ENCODE measurements around the gene IL19.
A peak's percentile ranks its signal among the peaks of the same experiment; 100 is the strongest.

IL19 gene

DNA sequence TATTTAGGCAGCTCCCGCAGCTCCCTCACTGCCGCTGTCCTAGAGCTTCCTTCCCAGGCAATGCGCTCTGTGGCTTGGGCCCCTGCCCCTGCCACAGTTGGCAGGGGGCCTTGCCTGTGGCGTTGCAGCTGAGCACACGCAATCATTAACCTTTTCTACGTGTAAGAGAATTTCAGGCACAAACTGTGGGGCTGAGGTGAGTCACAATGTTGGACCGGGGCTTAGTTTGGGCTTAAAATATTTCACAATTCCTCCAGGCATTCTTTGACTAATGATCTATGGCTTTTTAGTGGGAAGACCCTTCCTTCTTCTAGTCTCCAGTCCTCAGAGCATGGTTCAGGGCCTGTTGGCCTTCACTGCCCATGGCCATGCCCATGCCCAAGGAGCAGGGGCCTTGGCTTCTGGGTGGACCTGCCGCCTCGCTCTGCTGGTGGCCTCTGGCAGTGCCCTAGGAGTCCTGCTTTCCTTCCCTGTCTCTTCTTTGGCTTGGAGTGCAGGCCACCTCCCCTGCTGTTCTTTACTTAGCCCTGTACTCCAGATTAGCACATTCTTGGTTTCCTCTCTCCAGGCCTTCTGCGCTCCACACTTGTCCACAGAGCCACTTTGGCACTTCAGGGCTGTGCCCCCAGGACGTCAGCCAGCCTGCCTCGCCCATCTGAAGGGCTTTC, 46.6 kb upstream of the IL19 start:
- H3K79me1 ChIP-seq (ENCODE audit: low read length): no peaks in the 10 kb centered on the region
- no peak overlapping the region for H3K14ac ChIP-seq (ENCODE audit: low read length)
- H3K4me1 ChIP-seq (ENCODE audit: control insufficient read depth in 1 of 2, insufficient read depth in 2 of 2, low read length in 2 of 2): peaks cover 8 to 10% of the 10 kb centered on the region in 2 experiments
- H4K12ac ChIP-seq (ENCODE audit: low read depth, low read length): no peak overlapping the region
- no peak overlapping the region for H3K4ac ChIP-seq (ENCODE audit: low read depth, low read length)
- no peak overlapping the region for H3K4me2 ChIP-seq (ENCODE audit: low read length)
- no peak overlapping the region for H3K27ac ChIP-seq (ENCODE audit: low read depth, low read length)
- no peak overlapping the region for H3K9ac ChIP-seq (ENCODE audit: low read length)
- H2AK5ac ChIP-seq (ENCODE audit: low read length): no peak overlapping the region
- H2BK120ac ChIP-seq (ENCODE audit: insufficient read depth, low read length, poor library complexity): no peak overlapping the region
- H3K27me3 ChIP-seq (ENCODE audit: insufficient read depth, low read length): no peaks in the 10 kb centered on the region
- H4K91ac ChIP-seq (ENCODE audit: low read depth, low read length): no peak overlapping the region
- H4K8ac ChIP-seq (ENCODE audit: low read depth, low read length): no peak overlapping the region
- H3K36me3 ChIP-seq (ENCODE audit: control insufficient read depth in 1 of 2, insufficient read depth in 2 of 2, low read length in 2 of 2): peaks cover under 1 to 4% of the 10 kb centered on the region in 2 experiments
- peak in 1 of 2 donors; percentile 42 for DNase-seq
- H3K23ac ChIP-seq (ENCODE audit: low read length): no peak overlapping the region
- H3K9me3 ChIP-seq (ENCODE audit: insufficient read depth, low read depth, low read length): no peaks in the 10 kb centered on the region
- H3K18ac ChIP-seq (ENCODE audit: low read length): peak overlapping the region; percentile 12
- H2AFZ ChIP-seq (ENCODE audit: insufficient read depth, low read length, poor library complexity): no peak overlapping the region
- no CpG with 5 or more reads among the region's 12 CpGs for WGBS (ENCODE audit: extremely low coverage, insufficient coverage, insufficient read length)
- H3K79me2 ChIP-seq (ENCODE audit: control insufficient read depth, insufficient read depth, low read length, poor library complexity): peaks cover 1% of the 10 kb centered on the region
- no peak overlapping the region for H3K4me3 ChIP-seq (ENCODE audit: low read depth, low read length)
- no peak overlapping the region for H2BK5ac ChIP-seq (ENCODE audit: low read depth, low read length, poor library complexity)
- no peak overlapping the region for H2BK12ac ChIP-seq (ENCODE audit: low read length)

DNA sequence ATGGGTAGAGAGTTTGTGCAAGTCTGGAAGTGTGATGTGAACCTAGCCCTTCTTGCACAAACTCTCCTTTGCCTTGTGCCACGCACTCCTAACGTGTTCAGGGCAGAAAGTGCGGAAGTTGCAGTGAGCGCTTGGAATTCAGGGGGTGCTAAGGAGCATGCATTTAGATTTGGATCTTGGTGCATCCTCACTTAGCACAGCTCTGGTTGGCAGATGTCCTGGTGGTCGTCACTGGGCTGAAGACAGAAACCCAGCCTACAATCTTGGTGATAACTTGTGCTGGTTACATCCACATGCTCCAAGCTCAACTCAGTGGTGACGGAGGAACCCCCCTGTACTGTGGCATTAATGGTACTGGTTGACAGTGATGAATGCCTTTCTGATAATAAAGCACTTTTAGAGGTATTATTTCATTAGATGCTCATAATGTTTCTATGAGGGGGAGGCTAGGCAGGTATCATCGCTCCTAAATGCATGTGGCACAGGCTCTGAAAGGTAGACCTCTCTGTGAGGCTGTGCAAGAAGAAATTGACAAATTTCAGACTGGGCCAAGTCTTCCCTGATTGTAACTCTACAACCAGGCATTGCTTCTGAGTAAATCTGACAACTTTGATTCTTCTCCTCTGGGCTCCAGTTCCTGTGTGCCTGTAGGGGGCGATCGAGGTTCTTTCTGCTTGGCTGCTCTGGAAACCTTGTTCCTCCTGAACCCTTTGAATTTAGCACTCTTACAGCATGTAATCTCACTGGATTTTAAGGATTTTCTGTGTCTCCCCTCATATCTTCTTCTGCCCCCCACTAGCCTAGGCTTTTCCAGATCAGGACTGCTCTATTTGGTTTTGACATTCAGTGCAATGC, 45.2 kb upstream of the IL19 start:
- no CpG with 5 or more reads among the region's 9 CpGs for WGBS (ENCODE audit: extremely low coverage, insufficient coverage, insufficient read length)
- Histone ChIP-seq H3K23ac (ENCODE audit: low read length) (no peak overlapping the region), H3K36me3 (ENCODE audit: control insufficient read depth in 1 of 2, insufficient read depth in 2 of 2, low read length in 2 of 2) (peaks cover 13 to 18% of the 10 kb centered on the region in 2 experiments)

DNA sequence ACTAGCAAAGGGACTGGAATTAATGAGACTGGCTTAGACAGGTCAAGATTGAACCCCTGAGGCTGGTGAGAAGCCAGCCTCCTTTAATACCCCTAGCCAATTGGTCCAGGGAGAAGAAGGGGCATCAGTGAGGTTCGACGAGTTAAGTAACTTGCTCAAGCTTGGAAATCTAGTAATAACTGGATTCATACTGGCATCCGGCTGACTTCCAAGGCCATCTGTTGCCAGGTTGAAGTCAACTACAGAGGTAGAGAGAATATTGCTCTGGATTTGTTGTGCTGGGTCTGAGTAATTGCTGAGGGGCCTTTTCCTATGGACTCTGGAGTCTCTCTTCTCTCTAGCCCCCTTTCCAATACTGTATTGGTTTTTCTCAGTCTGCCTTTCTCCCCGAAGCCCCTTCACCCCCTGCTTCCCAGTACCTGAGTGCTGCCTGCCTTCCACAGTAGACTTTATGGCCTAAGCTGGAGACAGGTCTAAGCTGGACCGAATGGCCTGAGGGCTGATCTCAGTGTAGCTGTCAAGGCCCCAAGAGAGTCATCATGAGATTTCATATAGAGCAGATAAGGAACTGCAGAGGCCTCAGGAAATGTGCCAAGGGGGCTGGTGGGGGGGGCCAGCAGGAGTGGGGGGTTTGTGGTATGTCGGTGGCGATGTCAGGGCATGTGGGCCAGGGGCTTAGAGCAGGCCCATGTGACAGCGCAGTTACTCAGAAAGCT, 42.4 kb upstream of the IL19 start:
- Histone ChIP-seq H3K4ac (ENCODE audit: low read depth, low read length) (no peak overlapping the region), H4K91ac (ENCODE audit: low read depth, low read length) (no peak overlapping the region), H3K4me2 (ENCODE audit: low read length) (no peak overlapping the region), H3K27ac (ENCODE audit: low read depth, low read length) (no peak overlapping the region), H3K18ac (ENCODE audit: low read length) (no peak overlapping the region), H2AK5ac (ENCODE audit: low read length) (no peak overlapping the region), H4K8ac (ENCODE audit: low read depth, low read length) (no peak overlapping the region), H3K14ac (ENCODE audit: low read length) (no peak overlapping the region), H3K36me3 (ENCODE audit: control insufficient read depth in 1 of 2, insufficient read depth in 2 of 2, low read length in 2 of 2) (peaks cover 41 to 46% of the 10 kb centered on the region in 2 experiments), H4K12ac (ENCODE audit: low read depth, low read length) (no peak overlapping the region), H3K79me1 (ENCODE audit: low read length) (no peaks in the 10 kb centered on the region), H2AFZ (ENCODE audit: insufficient read depth, low read length, poor library complexity) (no peak overlapping the region), H3K27me3 (ENCODE audit: insufficient read depth, low read length) (no peaks in the 10 kb centered on the region), H3K4me3 (ENCODE audit: low read depth, low read length) (no peak overlapping the region), H3K23ac (ENCODE audit: low read length) (no peak overlapping the region), H3K4me1 (ENCODE audit: control insufficient read depth in 1 of 2, insufficient read depth in 2 of 2, low read length in 2 of 2) (peaks cover 5 to 8% of the 10 kb centered on the region in 2 experiments), H2BK5ac (ENCODE audit: low read depth, low read length, poor library complexity) (no peak overlapping the region), H3K9ac (ENCODE audit: low read length) (no peak overlapping the region), H2BK12ac (ENCODE audit: low read length) (no peak overlapping the region), H2BK120ac (ENCODE audit: insufficient read depth, low read length, poor library complexity) (no peak overlapping the region), H3K9me3 (ENCODE audit: insufficient read depth, low read depth, low read length) (no peaks in the 10 kb centered on the region), H3K79me2 (ENCODE audit: control insufficient read depth, insufficient read depth, low read length, poor library complexity) (no peaks in the 10 kb centered on the region)
- DNase-seq: no peak
- WGBS (ENCODE audit: extremely low coverage, insufficient coverage, insufficient read length): no CpG with 5 or more reads among the region's 8 CpGs

More for the DNA sequence above, 45.2 kb upstream of the IL19 start:
- Histone ChIP-seq H3K27ac (ENCODE audit: low read depth, low read length) (no peak overlapping the region), H3K18ac (ENCODE audit: low read length) (no peak overlapping the region), H3K4me2 (ENCODE audit: low read length) (no peak overlapping the region), H4K91ac (ENCODE audit: low read depth, low read length) (no peak overlapping the region), H2BK12ac (ENCODE audit: low read length) (no peak overlapping the region), H4K12ac (ENCODE audit: low read depth, low read length) (no peak overlapping the region), H3K79me1 (ENCODE audit: low read length) (no peaks in the 10 kb centered on the region), H3K4ac (ENCODE audit: low read depth, low read length) (no peak overlapping the region), H2BK5ac (ENCODE audit: low read depth, low read length, poor library complexity) (no peak overlapping the region), H3K9me3 (ENCODE audit: insufficient read depth, low read depth, low read length) (no peaks in the 10 kb centered on the region), H3K4me1 (ENCODE audit: control insufficient read depth in 1 of 2, insufficient read depth in 2 of 2, low read length in 2 of 2) (peaks cover 8 to 10% of the 10 kb centered on the region in 2 experiments), H3K79me2 (ENCODE audit: control insufficient read depth, insufficient read depth, low read length, poor library complexity) (no peaks in the 10 kb centered on the region), H2BK120ac (ENCODE audit: insufficient read depth, low read length, poor library complexity) (no peak overlapping the region), H3K27me3 (ENCODE audit: insufficient read depth, low read length) (no peaks in the 10 kb centered on the region), H2AFZ (ENCODE audit: insufficient read depth, low read length, poor library complexity) (no peak overlapping the region), H3K14ac (ENCODE audit: low read length) (no peak overlapping the region), H3K9ac (ENCODE audit: low read length) (no peak overlapping the region), H3K4me3 (ENCODE audit: low read depth, low read length) (no peak overlapping the region), H2AK5ac (ENCODE audit: low read length) (no peak overlapping the region), H4K8ac (ENCODE audit: low read depth, low read length) (no peak overlapping the region)
- DNase-seq: peak in 1 of 2 donors; percentile 53

DNA sequence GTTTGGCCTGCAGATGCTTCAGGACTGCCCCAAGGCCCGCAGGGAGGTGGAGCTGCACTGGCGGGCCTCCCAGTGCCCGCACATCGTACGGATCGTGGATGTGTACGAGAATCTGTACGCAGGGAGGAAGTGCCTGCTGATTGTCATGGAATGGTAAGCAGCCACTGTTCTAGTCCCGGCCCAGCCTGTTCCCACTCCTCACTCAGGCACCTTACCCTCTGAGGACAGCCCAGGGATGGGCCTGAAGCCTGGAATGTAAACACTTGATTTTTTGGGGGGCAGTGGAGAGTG, 41.9 kb upstream of the IL19 start:
- H3K27me3 ChIP-seq (ENCODE audit: insufficient read depth, low read length): no peaks in the 10 kb centered on the region
- H3K9me3 ChIP-seq (ENCODE audit: insufficient read depth, low read depth, low read length): no peaks in the 10 kb centered on the region
- H3K18ac ChIP-seq (ENCODE audit: low read length): no peak overlapping the region
- H4K91ac ChIP-seq (ENCODE audit: low read depth, low read length): no peak overlapping the region
- no peak overlapping the region for H3K4ac ChIP-seq (ENCODE audit: low read depth, low read length)
- H2AK5ac ChIP-seq (ENCODE audit: low read length): no peak overlapping the region
- no peak overlapping the region for H2BK120ac ChIP-seq (ENCODE audit: insufficient read depth, low read length, poor library complexity)
- no peak overlapping the region for H4K12ac ChIP-seq (ENCODE audit: low read depth, low read length)
- peaks cover 1 to 4% of the 10 kb centered on the region in 2 experiments for H3K4me1 ChIP-seq (ENCODE audit: control insufficient read depth in 1 of 2, insufficient read depth in 2 of 2, low read length in 2 of 2)
- no peak overlapping the region for H4K8ac ChIP-seq (ENCODE audit: low read depth, low read length)
- H3K27ac ChIP-seq (ENCODE audit: low read depth, low read length): no peak overlapping the region
- WGBS (ENCODE audit: extremely low coverage, insufficient coverage, insufficient read length): no CpG with 5 or more reads among the region's 9 CpGs
- H3K4me2 ChIP-seq (ENCODE audit: low read length): no peak overlapping the region
- no peaks in the 10 kb centered on the region for H3K79me2 ChIP-seq (ENCODE audit: control insufficient read depth, insufficient read depth, low read length, poor library complexity)
- no peak overlapping the region for H3K9ac ChIP-seq (ENCODE audit: low read length)
- H3K4me3 ChIP-seq (ENCODE audit: low read depth, low read length): no peak overlapping the region
- H3K23ac ChIP-seq (ENCODE audit: low read length): no peak overlapping the region
- H2BK5ac ChIP-seq (ENCODE audit: low read depth, low read length, poor library complexity): no peak overlapping the region
- H2AFZ ChIP-seq (ENCODE audit: insufficient read depth, low read length, poor library complexity): no peak overlapping the region
- H3K36me3 ChIP-seq (ENCODE audit: control insufficient read depth in 1 of 2, insufficient read depth in 2 of 2, low read length in 2 of 2): peaks cover 44 to 48% of the 10 kb centered on the region in 2 experiments
- H2BK12ac ChIP-seq (ENCODE audit: low read length): no peak overlapping the region
- H3K79me1 ChIP-seq (ENCODE audit: low read length): no peaks in the 10 kb centered on the region
- no peak for DNase-seq
- H3K14ac ChIP-seq (ENCODE audit: low read length): no peak overlapping the region

Data from trophoblast cell (in vitro differentiated cells and primary cell).